NK-92 treated with Interleukin-12 subunit alpha and Interleukin-12 subunit beta, amount 100 ng/mL, for 24 hours (cell line): Measurements from ENCODE around the gene ACP6.

Experiments used
- DNase-seq: peaks from one replicate; lab custom pipeline; 2025; lab: John Stamatoyannopoulos, UW

Gene ACP6

DNA sequence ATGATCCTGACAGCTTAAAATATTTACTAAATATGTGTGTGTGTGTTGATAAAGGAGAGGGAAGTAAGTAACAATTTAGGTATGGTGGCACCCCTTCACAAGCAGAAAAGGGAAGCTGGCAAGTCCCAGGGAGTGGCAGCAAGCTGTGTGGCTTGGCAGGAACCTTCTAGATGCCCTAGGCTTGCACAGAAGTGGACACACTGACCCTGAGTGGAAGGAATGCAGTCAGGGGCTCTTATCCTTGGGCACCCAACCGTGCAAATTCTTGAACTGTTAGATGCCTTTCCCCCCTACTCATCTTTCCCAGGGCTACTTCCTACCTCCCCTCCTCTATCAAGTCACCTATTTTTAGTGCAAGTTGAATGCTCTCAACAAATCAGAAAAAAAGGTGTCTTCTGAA lies 18.9 kb downstream of the ACP6 start:
- DNase-seq: no peak

DNA sequence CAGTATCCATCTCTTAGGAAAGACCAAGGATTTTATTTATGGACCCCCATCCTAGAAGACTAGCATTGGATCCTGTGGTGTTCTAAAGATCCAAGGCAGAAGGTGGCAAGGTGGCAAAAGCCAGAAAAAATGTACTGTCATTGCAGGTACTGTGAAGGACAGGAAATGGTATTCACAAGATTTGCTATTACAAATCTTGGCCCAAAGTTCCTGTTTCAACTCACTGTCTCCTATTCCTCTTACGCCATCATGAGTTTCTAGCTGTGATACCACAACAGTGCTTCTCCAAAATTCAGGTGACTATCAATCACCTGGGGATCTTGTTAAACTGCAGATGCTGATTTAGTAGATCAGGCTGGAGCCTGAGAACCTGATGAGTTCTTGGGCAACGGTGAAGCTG lies 21.4 kb downstream of the ACP6 start:
- no peak for DNase-seq

DNA sequence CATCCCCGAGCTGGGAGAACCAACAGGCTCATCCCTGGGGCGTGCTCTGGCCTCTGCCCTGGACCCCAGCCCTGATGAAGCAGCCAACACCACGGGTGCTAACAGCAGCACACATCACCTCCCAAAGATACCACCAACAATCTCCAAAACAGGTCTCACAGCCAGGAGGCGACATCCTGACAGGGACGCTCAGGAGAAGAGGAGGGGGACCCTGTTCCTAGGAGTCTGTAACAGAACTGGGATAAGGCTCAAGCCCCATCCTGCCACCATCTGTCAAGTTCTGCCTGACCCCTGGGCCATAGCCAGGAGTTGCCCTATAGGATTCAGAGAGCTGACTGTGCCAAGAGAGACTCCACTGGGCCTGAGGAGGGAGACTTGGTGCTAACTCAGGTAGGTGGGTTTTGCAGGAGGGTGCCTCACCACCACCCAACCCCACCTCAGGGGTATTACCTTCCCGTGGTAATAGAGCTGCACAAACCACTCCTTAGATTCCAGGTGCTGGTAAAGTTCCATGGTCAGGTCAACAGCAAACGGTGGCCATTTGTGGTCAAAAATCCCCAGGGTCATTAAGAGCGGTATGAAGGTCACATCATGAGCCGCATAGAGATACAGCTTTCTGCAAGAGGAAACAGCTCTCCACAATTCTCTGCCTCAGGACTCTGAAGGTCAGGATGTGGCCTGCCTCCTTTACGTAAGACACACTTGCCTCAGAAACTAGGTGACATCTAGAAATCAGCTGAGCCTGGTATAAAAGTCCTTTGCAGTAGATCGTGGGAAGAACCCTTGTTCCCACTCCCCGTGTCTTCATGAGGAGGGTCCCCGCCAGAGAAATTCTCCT lies 22.3 kb downstream of the ACP6 start:
- peak; percentile 47 for DNase-seq

DNA sequence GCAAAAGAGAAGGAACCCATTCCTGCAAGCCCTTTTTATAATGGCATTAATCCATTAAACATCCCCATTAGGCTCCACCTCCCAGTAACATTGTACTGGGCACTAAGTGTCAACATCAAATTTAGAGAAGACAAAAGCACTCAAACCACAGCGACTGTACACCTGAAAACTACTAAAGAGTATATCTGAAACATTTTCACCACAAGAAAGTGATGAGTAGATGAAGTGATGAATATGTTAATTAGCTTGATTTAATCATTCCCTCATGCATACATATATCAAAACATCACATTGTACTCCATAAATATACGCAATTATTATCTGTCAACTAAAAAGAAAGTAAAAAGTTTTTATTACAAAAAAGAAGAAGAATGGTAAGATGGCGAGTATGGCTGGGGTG lies 26.4 kb downstream of the ACP6 start:
- DNase-seq: no peak

DNA sequence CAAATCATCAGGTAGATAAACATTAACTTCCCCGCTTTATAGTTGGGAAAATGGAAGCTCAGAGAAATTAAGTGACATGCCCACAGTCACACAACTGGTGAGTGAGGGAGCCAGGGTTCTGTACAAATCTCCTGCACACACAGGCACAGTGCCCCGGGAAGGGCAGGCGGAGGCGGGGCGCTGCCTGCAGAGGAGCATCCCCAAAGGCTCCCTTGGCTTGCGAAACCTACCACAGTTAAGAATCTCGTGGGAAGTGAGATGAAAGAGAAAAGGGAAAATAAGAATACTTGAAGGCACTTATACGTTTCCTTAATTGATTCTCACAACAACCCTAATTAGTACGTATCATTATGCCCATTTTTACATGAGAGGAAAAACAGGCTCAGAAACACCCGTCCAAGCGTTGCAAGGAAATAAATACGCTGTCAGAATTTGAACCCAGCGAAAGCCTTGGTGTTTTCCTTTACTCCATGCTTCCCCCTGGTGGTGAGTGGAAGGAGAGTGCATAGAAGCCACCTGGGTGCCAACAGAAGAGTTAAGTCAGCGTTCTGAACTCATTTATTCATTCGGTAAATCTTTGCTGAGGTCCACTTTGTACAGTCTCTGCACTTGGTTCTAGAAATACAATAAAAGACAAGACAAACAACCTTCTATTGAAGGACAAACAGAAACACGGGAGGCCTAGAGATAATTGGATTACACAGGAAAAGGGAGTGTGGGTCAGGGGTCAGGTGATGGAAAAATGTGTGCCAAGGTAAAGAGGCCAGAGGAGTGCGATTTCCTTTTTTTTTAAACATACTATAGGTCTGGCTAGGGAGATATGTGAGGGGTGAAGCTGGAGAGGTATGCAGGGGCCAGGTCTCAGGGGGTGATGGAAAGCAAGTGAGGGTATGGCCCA lies 28.4 kb downstream of the ACP6 start:
- no peak for DNase-seq

DNA sequence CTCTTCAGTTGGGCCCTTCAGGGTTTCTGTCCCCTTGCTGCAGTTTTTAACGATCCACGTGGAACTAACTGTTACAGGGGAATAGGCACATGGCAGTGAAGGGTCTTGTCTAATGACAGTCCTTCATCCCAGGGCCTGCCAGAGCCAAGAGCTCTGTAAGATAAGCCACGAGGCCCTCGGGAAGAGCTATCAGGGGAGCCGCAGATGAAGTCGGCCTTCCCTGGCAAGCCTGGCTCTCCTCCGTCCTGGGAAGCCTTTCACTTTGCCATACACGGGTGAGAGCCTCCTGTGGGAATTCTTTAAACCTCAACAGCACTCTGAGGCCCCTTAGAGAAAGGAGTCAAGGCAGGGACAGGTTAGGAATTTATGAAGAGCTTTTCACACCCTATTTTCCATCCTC lies 29.0 kb downstream of the ACP6 start:
- DNase-seq: no peak

DNA sequence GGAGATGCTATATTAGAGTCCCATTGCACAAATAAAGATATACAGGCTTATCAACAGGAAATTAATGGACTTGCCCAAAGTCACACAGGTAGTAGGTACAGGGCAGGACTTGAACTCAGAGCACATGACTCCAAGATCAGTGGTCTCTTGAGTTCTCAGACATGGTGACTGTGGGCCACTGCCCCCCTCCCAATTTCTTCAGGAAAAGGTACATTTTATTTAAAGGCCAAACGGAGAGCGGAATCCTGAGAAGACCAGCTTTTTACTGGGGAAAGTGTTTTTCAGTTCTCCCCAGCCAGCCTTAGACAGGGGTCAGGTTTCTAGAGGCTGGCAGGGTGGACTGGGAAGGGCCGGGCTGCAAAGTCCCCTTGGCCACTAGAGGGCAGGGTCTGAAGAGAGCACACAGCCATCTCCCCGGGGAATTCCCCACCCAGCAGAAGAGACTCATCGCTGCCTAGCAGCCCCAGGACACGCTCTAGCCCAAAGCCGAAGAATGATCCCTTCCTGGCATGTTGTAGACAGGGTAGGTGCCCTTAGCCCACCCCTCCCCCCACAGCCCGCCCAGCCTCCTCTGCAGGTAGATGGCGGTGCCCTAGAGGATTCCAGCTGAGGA lies 29.7 kb downstream of the ACP6 start:
- DNase-seq: peak; percentile 69

DNA sequence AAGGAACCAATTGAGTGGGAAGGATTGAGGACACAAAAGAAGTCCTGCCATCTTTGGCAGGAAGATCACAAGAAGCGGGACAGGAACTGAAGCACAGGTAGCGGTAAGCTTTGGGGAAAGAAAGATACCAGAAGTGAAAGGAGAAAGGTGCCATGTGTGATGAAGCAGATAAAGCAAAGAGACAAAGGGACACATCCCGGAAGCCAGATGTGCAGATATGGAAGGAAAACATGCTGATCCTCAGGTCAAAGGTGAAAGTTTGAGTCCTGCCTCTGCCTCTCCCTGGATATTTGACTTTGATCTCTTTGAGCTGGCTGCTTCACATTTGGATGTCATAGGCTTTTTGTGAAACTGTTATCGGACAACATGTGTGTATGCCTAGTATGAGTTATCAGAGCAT lies 34.0 kb downstream of the ACP6 start:
- no peak for DNase-seq

DNA sequence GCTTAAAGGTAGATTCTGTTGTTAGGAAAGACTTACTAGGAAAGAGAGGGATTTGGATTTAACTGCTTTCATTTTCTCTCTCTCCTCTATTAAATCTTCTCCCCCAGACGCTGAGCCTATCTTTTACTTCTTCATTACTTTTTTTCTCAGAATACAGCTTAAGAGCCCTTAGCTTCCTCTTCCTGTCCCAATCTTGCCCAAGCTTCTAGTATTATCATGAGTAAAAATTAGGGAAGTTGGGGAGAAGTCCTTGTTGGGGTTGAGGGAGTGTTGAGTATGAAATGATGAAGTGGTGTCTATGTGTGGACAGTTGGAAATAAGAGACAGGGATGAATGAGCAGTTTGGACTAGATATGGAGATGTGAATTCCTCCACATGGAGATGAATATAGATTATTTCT lies 35.0 kb downstream of the ACP6 start:
- no peak for DNase-seq

DNA sequence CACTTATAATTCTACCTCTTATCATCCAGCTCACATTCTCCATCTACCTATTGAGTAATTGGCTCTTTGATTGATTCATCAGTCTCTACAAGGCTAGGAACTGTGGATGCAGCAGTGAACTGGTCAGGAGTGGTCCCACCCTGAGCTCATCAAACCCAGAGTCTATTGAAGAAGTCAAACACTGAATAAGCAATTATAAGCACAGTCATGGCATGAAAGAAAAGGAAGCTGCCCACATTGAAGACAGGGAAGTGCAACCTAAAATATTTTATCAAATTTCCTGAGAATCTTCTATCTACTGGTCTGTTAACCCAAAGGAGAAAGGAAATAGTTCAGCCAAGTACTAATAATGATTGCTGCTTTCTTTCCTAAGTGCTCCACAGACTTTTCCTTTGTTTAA lies 35.7 kb downstream of the ACP6 start:
- DNase-seq: no peak

DNA sequence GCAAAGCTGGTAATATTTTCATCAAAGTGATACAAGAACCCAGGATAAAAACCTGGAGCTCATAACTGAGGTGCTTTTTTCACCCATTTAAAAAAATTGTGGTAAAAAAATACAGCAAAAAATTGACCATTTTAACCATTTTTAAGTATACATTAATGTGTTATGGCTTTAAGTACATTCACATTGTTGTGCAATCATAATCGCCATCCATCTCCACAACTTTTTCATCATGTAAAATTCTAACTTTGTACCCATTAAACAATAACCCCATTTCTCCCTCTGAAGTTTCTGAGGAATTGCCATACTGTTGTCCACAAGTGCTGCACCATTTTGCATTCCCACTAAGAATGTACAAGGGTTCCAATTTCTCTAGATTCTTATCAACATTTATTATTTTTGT lies 36.6 kb downstream of the ACP6 start:
- no peak for DNase-seq

DNA sequence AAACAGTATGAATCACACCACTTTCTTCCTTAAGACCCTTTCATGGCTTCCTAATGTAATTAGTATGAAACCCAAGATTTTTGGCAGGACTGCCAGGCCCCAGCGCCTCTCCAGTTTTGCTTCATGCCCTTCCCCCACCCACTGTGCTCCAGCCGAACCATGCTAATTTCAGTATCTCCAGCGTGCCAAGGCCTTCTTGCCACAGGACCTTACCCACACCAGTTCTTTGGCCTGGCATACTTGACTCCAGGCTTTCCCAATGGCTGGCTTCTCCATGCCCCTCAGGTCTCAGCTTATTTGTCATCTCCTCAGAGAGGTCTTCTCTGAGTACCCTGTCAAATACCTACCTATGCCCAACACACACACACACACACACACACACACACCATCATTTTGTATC lies 38.5 kb downstream of the ACP6 start:
- DNase-seq: no peak

DNA sequence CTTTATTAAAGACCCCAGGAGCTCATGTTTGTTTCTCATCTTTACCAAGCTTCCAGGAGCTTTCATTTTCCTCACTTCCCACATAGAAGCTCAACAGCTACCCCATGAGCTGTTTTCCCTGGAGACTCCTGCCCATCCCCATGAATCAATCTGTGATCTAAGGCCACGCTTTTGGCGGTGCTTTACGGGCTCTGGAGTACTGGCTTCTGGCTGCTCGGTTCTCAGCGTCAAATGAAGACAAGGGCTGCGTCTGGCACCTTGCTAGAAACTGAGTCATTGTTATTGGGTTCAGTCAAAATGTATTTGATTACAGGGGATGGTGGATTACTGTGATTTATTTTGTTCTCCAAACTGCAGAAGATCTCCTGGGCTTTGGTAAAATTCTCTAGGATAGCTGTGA lies 39.9 kb downstream of the ACP6 start:
- no peak for DNase-seq

DNA sequence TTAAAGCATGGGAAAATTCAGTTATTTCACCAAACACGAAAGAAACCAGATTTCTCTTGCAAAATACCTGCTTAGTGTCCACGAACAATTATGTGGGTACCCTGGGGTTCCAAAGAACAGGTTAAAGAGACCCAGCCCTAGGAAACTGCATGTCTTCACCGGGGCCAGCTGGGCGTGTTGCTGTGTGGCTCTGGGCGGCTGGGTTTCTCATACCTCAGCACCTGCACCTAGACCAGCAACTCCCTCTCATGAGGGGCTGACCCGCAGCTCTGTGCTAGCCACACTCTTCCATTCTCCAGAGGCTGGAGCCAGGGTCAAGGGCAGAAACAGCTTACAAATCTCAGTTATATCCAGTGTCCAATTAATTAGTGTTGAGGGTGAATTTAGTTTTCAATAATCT lies 40.3 kb downstream of the ACP6 start:
- DNase-seq: no peak

DNA sequence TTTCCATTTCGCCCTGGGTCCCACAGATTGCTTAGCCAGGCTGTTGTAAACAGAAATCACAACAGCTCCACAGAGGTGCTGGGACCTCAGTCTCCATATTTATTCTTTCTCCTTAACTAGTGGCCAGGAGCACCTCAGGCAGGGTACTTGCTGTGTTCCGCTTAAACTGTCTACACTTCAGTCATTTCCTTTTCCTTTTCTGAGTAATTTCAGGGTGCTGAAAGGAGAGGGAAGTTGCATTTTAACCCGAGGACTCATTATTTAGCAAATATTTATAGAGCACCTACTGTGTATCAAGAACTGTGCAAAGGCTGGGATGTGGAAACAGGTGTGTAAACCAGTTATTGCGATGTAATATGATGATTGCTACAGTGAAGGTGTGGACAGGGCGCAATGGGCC lies 41.9 kb downstream of the ACP6 start:
- DNase-seq: no peak

DNA sequence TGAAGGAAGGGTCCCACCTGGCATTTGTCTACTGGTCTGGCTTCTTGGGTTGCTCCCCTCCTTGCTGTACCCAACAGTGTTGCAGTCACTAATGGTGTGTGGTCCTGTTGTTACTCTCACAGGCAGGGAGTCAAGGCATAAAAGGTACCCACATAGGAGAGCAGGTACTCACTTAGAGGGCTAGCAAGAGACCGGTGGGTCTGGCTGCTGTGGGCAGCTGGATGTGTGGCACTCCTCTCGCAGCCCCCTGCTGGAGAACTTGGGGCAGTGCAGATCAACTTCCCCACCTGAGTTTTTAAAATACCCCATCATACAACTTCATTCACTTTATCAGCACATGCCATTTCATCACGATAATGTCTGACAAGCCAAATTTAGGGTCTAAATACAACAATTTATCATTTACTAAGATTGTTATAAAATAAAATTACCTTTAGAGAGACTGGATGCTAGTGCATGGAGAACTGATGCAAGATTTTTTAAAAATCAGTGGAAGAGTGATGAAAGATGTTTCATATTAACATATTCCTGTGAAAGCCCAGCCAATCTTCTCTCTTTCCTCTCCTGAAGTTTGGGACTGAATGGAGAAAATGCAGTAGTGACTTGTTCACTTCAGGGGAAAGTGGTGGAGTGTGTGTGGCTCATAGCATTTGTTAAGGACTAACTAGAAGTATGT lies 42.8 kb downstream of the ACP6 start:
- peak; percentile 30 for DNase-seq

DNA sequence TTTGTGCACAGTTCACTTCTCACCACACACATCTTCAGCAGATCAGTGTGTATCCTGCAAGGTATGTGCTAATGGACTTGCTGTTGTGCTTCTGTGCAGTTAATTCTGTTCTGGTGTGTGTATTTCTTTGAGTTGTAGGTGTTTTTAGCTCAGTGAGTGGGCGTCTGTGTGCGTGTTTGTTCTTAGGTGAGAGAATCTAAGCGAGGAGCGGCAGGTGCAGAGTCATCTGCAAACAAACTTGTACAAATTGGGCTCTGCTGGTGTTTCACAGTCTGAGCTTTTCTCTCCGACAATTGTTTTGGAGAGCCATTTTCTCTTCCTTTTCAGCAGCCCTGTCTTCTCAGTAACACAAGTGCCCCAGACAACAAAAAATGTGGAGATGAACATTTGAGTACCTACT lies 43.6 kb downstream of the ACP6 start:
- no peak for DNase-seq

DNA sequence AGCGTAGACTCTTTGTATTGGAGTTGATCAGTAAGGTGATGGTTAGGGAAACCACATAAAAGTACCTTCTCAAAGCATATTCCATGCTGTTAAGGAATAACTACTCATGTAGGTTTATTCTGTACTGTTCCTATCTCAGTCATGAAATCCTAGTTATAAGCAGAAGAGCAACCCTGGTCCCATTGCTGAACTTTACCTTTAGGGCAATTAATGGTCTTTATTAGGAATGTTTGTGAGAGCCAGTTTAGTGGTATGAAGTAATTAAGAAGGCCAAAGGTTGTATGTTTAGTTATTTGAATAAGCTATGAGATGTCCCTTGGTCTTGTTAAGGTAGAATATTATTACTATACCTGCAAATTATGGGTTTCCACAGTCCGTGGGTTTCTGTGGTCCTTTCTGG lies 44.0 kb downstream of the ACP6 start:
- DNase-seq: no peak

DNA sequence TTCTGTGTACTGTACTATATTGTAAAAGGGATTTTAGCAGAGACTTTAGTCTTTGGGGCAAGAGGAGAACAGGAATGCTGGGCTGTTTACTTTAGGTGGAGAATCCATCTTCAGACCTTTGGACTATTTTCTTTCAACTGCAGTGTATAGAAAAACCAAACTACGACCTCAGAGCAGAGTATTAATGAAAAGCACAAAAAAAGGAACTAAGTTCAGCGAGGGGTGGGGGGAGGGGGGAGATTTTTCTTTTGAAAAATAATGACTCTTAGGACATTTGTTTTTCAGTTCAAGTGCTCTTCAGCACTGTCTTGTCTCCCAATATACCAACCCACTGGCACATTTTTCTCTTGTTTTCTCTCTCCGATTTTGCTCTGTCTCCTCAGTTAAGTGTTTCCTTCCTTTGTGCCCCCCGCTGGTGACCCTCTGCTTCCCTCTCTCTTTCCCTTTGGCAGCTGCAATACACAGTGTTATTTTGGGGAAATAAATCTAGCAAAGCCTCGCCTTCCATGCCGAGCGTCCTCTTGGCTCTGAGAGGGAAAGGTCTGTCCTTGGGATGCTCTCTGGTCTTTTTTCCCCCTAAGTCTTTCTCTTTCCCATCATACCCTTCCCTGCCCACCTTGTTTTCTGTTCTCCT lies 44.8 kb downstream of the ACP6 start:
- DNase-seq: no peak

DNA sequence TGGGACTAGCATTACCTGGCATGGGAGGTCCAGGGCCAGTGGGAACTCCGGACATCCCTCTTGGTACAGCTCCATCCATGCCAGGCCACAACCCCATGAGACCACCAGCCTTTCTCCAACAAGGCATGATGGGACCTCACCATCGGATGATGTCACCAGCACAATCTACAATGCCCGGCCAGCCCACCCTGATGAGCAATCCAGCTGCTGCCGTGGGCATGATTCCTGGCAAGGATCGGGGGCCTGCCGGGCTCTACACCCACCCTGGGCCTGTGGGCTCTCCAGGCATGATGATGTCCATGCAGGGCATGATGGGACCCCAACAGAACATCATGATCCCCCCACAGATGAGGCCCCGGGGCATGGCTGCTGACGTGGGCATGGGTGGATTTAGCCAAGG lies 45.8 kb downstream of the ACP6 start:
- DNase-seq: no peak

DNA sequence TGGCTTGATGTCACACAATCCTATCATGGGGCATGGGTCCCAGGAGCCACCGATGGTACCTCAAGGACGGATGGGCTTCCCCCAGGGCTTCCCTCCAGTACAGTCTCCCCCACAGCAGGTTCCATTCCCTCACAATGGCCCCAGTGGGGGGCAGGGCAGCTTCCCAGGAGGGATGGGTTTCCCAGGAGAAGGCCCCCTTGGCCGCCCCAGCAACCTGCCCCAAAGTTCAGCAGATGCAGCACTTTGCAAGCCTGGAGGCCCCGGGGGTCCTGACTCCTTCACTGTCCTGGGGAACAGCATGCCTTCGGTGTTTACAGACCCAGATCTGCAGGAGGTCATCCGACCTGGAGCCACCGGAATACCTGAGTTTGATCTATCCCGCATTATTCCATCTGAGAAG lies 46.3 kb downstream of the ACP6 start:
- no peak for DNase-seq

DNA sequence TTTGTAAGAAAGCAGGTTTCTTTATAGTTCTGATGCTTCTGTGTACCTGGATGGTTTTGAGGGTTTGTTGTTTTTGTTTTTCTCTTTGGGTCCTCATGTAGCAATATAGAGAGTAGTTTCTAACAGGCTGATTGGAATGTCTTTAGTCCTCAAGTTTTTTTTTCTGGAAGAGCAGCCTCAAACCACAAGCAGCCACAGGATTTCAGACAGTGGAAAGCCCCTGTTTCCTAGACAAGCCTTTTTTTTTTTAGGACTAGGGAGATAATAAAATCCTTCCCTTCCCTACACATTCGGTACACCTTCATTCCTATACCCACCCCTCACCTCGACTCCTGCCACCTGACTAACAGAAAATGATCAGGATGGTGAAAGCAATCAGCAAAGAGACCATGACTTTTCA lies 47.6 kb downstream of the ACP6 start:
- DNase-seq: no peak
